HAP-1 (cell line): ENCODE measurements around the gene REL.
A peak's percentile ranks its signal among the peaks of the same experiment; 100 is the strongest.

Experiments used
- DNase-seq, 2 experiments: peaks; one replicate each; pipeline ENCODE4 v3.0.0-alpha.2; 2016 to 2020; ENCODE audit warnings: low spot score in 2 of 2
- H3K27me3 ChIP-seq: fragments of 250-450 bp; sonication (Bioruptor Pico); 2 replicates; pipeline ENCODE4 v1.5.1; 2020; ENCODE audit warnings: low read depth, mild to moderate bottlenecking, moderate library complexity
- H3K36me3 ChIP-seq: fragments of 250-450 bp; sonication (Bioruptor Pico); replicated peaks from 2 replicates; pipeline ENCODE4 v1.5.1; 2020; ENCODE audit warnings: mild to moderate bottlenecking
- H3K4me1 ChIP-seq: fragments of 250-450 bp; sonication (Bioruptor Pico); 2 replicates; pipeline ENCODE4 v1.5.1; 2020; ENCODE audit warnings: mild to moderate bottlenecking
- H3K4me3 ChIP-seq: fragments of 250-450 bp; sonication (Bioruptor Pico); 2 replicates; pipeline ENCODE4 v1.5.1; 2020; ENCODE audit warnings: mild to moderate bottlenecking, moderate library complexity
- H3K9me3 ChIP-seq: fragments of 250-450 bp; sonication (Bioruptor Pico); 2 replicates; pipeline ENCODE4 v1.5.1; 2020; ENCODE audit warnings: mild to moderate bottlenecking, moderate library complexity
- in situ Hi-C: fragments of 300-500 bp; cut with MboI; formaldehyde crosslinking; loops from 3 replicates; pipeline ENCODE4 v1.14.3; 2020; ENCODE audit warnings: low sequenced_read_pairs, inconsistent platforms, mixed read lengths

The REL gene

DNA sequence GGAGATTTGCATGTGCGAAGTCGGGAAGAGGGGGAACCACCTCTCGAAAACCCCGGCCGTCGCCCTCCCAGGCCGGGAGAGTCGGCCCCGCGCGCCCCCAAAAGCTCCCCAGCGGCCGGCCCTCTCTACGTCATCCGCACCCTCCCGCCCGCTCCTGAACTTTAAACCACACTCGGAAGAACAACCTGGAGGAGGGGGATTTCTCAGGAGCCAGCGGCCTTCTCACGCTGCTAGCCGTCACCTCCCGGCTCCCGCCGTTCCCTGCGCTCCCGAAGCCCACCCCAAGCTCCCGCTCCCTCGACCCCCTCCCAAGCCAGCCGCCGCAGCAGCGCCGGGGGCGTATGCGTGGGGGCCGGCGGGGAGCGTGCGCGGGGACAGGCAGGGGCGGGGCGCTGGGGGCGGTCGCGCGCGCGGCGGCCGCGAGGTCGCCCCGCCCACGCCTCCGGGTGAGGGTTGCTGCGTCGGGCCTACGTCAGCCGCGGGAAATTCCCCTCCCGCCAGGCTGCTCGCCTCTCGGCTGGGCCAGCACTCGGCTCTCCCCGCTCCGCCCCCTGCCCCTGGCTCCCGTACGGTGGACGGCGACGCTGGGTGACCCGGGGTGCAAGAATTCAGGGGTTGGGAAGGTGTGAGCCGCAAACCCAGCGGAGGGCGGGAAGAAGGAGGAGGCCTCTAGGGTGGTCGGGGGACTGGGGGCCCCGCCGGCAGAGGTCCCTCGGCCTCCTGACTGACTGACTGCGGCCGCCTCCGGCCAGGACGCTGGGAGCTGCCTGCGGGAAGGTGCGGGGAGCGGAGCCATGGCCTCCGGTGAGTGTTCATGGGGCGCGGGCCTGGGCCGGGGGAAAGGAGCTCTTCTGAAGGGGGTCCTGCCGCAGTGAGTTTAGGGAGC, at the start of gene REL:
Gene REL, plus strand, starts transcription at position 528 of the 886 bp plus-strand sequence. Its CDS starts 267 bp downstream, at position 795.
- peak within 1 kb of the TSS; percentile 90 for H3K4me3 ChIP-seq

DNA sequence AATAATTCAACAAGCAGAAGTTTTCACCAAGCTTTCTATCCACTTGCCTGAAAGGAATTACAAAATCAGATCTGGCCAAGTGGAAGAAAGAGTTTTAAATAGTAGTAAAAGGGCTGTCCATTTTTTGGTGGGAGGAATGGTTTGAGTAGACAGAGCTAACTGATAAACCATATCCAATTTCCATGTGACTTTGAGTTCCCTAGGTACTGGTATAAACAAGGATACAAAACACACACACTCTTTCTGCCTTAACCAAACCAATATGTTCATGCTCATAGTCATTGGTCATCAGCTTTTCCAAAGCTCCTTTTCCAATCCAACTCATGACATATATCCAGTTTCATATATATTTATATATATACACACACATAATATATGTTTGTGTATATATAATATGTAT, 49.5 kb upstream of the REL start:
- no peak for DNase-seq
- H3K36me3 ChIP-seq: no peaks in the 10 kb centered on the region
- H3K4me1 ChIP-seq: no peaks in the 10 kb centered on the region
- H3K9me3 ChIP-seq: no peaks in the 10 kb centered on the region
- in situ Hi-C loops: no loop called here
- no peaks in the 10 kb centered on the region for H3K27me3 ChIP-seq
- H3K4me3 ChIP-seq: no peak overlapping the region

More for the DNA sequence above, at the start of gene REL:
- Histone ChIP-seq H3K36me3 (no peaks in the 10 kb centered on the region), H3K9me3 (no peaks in the 10 kb centered on the region), H3K27me3 (no peaks in the 10 kb centered on the region), H3K4me1 (peaks cover 30% of the 10 kb centered on the region)
- peak; percentile 82 to 94 for DNase-seq
- in situ Hi-C loops: no loop called here

DNA sequence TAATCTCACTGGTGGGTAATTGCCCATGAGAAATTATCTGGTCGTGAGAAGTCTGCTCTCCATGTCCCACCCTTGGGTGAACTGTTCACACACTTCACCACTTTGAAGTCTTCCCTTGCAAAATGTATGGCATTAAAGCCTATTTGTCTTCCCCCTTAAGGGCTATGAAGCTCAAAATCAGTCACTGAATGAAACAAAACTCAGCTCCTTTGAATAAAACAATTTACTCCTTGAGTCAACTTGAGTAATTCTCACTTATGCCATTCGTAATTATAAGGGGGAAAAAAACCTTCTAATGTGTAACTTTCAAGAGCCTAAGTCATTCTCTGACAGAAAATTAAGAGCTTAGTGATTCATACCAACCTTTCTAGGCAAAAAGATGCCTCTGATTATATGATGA, 48.8 kb upstream of the REL start:
- Histone ChIP-seq H3K27me3 (no peaks in the 10 kb centered on the region), H3K36me3 (no peaks in the 10 kb centered on the region), H3K4me1 (peaks cover 1% of the 10 kb centered on the region), H3K4me3 (no peak overlapping the region), H3K9me3 (no peaks in the 10 kb centered on the region)
- in situ Hi-C loops: no loop called here
- no peak for DNase-seq

DNA sequence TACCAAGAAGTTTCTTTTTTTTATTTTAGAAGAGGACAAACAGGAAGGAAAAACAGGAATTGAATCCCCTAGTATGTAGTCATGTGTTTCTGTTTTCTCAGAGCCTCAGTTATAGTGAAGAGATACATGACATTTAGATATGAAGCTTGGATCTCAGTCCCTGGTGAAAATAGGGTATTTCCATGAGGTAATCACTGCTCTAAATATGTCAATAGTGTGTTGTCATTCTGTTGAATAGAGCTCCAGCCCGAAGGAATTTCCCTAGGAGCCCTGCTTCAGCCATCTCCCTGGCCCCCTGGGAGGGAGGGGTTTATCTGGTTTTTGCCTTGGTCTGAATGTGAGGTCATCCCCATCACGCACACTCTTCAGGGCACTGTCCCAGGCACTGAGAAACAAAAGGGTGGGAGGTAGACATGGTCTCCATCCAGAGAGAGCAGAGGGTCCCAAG, 47.1 kb upstream of the REL start:
- H3K4me3 ChIP-seq: no peak overlapping the region
- no peaks in the 10 kb centered on the region for H3K9me3 ChIP-seq
- in situ Hi-C loops: no loop called here
- no peaks in the 10 kb centered on the region for H3K27me3 ChIP-seq
- no peak for DNase-seq
- no peaks in the 10 kb centered on the region for H3K36me3 ChIP-seq
- H3K4me1 ChIP-seq: peaks cover 10% of the 10 kb centered on the region

DNA sequence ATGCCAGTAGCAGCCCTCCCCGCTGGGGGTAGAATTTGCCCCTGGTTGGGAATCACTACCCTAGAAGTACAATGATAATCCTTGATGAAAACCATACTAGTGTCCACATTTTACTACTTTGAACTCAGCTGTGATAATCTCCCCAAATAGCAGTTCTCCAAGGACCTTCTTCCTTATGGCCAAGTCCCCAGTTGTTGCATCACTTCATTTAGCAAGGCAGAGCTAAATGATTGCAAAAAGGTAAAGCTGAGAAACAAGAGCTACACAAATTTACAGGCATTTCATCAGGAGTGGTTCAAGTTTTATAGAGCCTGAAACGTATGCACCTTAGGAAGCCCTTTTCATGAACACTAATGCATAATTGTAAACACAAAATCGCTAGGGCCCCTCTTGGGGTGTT, 44.9 kb upstream of the REL start:
- no peak for DNase-seq
- no peaks in the 10 kb centered on the region for H3K27me3 ChIP-seq
- no peaks in the 10 kb centered on the region for H3K9me3 ChIP-seq
- H3K4me3 ChIP-seq: no peak overlapping the region
- peaks cover 17% of the 10 kb centered on the region for H3K4me1 ChIP-seq
- in situ Hi-C loops: no loop called here
- H3K36me3 ChIP-seq: no peaks in the 10 kb centered on the region

DNA sequence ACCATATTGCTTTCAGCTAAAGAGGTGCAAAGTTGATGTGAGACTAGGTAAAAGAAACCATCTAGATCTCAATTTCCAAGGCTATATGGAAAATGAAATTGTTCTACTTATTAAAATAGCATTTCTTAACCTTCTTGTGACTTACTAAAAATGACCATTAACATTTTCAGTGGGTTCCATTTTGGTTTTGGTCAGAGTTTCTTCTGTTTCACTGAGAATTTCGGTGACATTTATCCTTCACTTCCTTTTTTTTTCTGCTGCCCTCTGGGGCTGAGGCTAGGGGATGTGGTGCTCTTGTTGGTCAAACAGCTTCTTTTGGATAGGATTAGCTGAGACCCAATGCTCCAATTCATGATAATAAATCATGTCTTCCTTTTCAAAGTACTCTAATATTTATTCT, 44.3 kb upstream of the REL start:
- no peaks in the 10 kb centered on the region for H3K27me3 ChIP-seq
- no peak for DNase-seq

DNA sequence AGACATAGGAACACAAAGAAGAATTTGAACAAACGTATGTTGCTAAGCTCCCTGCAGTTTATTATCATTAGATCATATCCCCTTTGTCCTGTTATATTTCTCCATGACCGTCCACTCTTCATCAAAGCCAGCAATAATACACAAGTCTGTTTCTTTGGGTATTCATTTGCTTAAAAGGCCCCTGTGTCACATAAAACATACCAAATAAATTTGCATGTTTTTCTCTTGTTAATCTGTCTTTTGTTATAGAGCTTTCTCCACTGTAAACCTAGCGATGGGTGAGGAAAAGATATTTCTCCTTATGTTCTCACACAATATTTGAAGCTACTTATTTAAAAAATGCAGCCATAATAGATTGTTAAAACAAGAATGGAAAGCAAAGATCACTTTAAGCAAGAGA, 42.9 kb upstream of the REL start:
- in situ Hi-C loops: no loop called here
- no peaks in the 10 kb centered on the region for H3K9me3 ChIP-seq
- no peaks in the 10 kb centered on the region for H3K36me3 ChIP-seq
- H3K4me3 ChIP-seq: no peak overlapping the region
- DNase-seq: peak in 1 of 2 experiments; percentile 99
- peaks cover 17% of the 10 kb centered on the region for H3K4me1 ChIP-seq
- H3K27me3 ChIP-seq: no peaks in the 10 kb centered on the region

More for the DNA sequence above, 44.3 kb upstream of the REL start:
- H3K4me3 ChIP-seq: no peak overlapping the region
- no peaks in the 10 kb centered on the region for H3K36me3 ChIP-seq
- in situ Hi-C loops: no loop called here
- H3K9me3 ChIP-seq: no peaks in the 10 kb centered on the region
- peaks cover 17% of the 10 kb centered on the region for H3K4me1 ChIP-seq

DNA sequence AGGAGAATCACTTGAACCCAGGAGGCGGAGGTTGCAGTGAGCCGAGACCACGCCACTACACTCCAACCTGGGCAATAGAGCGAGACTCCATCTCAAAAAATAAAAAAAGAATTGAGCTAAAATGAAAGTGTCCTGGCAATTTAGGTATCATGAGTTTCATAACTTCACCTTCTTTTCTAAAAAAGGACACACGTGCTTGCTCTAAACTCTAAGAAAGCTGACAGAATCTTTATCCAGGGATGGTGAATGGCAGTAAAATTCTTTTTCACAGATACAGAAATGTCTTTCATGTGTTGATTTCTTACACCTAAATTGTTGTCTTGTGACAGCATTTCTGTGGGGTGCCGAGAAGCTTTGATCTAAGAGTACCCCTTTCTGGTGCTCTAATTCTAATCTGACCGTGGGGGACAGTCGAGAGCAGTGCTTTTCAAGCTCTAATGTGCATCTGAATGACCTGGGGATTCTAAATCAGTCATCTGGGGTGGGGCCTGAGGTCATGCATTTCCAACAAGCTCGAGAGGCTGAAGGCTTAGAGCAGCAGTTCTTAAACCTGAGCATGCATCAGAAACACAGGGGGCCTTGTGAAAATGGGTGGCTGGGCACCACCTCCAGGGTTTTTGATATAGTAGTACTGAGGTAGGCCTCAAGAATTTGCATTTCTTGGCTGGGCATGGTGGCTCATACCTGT, 42.1 kb upstream of the REL start:
- peak; percentile 81 to 91 for DNase-seq
- no peak overlapping the region for H3K4me3 ChIP-seq
- H3K27me3 ChIP-seq: no peaks in the 10 kb centered on the region
- peaks cover 17% of the 10 kb centered on the region for H3K4me1 ChIP-seq
- H3K36me3 ChIP-seq: no peaks in the 10 kb centered on the region
- in situ Hi-C loops: no loop called here
- H3K9me3 ChIP-seq: no peaks in the 10 kb centered on the region

DNA sequence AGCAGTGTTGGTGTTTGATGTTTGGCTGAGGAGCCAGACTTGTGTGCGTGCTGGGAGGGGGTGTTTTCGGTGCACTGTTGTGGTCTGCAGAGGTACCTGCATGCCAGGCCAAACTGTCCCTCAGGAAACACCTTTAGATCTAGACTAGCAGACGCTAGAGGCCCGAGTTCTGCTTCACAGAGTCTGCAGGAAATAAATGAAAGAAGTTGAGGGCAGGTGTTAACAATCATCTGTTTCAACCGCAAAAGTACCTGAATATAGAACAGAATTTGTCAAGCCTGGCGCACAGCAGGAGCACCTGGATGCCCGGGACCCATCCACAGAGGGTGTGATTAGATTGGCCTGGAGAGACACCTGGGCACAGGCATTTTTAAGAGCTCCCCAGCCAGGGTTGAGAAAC, 40.5 kb upstream of the REL start:
- Histone ChIP-seq H3K4me3 (no peak overlapping the region), H3K4me1 (peaks cover 17% of the 10 kb centered on the region), H3K36me3 (no peaks in the 10 kb centered on the region), H3K27me3 (no peaks in the 10 kb centered on the region), H3K9me3 (no peaks in the 10 kb centered on the region)
- no peak for DNase-seq
- in situ Hi-C loops: no loop called here

DNA sequence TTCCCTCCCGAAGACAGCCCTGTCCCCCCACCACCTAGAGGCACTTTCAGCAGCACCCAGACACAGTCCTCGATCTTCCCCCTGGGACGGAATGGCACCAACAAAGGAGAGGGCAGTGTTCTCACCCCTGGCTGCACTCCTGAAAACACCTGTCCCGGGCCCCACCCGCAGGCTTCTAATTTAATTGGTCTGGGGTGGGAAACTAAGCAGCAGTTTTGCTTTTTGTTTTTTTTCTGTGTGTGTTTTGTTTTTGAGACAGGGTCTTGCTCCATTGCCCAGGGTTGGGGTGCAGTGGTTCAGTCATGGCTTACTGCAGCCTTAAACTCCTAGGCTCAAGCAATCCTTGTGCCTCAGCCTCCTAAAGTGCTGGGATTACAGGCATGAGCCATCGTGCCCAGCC, 38.4 kb upstream of the REL start:
- Histone ChIP-seq H3K4me3 (no peak overlapping the region), H3K4me1 (peaks cover 12% of the 10 kb centered on the region), H3K9me3 (no peaks in the 10 kb centered on the region), H3K36me3 (no peaks in the 10 kb centered on the region), H3K27me3 (no peaks in the 10 kb centered on the region)
- in situ Hi-C loops: no loop called here
- no peak for DNase-seq

DNA sequence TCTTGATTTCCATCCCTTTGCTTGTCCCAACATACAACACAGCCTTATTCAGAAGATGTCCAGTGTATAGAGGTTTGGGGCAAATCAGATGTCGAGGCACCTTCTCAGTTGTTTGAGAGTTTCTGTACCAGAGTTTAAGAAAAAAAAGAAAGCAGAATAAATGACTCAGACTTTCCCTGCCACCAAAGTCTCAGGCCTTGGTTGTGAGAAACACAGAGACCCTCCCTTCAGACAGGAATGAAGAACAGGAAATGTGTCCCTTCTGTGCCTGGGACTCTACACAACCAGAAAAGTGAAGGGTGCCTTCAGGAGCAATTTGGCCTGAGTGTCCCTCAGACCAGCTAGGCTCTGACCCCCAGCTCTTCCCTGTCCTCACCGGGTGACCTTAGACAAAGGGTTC, 37.3 kb upstream of the REL start:
- Histone ChIP-seq H3K9me3 (no peaks in the 10 kb centered on the region), H3K4me1 (peaks cover 8% of the 10 kb centered on the region), H3K4me3 (no peak overlapping the region), H3K36me3 (no peaks in the 10 kb centered on the region), H3K27me3 (no peaks in the 10 kb centered on the region)
- in situ Hi-C loops: no loop called here
- DNase-seq: no peak

DNA sequence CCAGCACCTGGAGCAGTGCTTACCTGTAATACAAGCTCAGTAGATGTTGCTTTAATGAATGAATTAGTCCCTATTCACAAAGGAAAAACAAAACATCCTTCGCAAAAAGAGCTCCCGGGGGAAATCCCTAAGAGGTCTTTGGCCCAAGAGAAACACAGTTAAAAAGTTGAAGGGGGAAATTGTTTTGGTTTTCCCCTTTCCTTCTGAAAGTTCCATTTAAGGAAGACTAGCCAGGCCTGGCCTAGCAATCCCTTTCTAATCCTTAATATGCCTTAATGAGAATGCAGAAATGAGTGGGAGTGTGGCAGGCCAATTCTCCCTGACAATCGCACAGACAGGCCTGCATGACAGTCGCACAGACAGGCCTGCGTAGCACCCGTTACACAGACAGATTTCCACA, 33.5 kb upstream of the REL start:
- in situ Hi-C loops: no loop called here
- Histone ChIP-seq H3K27me3 (no peaks in the 10 kb centered on the region), H3K4me3 (no peak overlapping the region), H3K4me1 (no peaks in the 10 kb centered on the region), H3K36me3 (no peaks in the 10 kb centered on the region), H3K9me3 (no peaks in the 10 kb centered on the region)
- no peak for DNase-seq

DNA sequence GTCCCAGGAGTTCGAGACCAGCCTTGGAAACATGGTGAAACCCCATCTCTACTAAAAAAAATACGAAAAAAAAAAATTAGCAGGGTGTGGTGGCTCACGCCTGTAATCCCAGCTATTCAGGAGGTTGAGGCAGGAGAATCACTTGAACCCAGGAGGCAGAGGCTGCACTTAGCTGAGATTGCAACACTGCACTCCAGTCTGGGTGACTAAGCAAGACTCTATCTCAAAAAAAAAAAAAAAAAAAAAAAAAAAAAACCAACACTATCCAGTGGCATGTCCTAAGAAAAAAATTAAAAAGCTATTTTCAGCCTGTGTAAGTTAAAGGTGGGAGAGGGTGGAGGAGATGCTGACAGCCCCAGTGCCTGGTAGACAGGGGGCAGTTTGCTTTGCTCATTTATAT, 32.2 kb upstream of the REL start:
- H3K4me3 ChIP-seq: no peak overlapping the region
- no peaks in the 10 kb centered on the region for H3K4me1 ChIP-seq
- in situ Hi-C loops: no loop called here
- no peaks in the 10 kb centered on the region for H3K9me3 ChIP-seq
- H3K27me3 ChIP-seq: no peaks in the 10 kb centered on the region
- DNase-seq: no peak
- H3K36me3 ChIP-seq: no peaks in the 10 kb centered on the region

DNA sequence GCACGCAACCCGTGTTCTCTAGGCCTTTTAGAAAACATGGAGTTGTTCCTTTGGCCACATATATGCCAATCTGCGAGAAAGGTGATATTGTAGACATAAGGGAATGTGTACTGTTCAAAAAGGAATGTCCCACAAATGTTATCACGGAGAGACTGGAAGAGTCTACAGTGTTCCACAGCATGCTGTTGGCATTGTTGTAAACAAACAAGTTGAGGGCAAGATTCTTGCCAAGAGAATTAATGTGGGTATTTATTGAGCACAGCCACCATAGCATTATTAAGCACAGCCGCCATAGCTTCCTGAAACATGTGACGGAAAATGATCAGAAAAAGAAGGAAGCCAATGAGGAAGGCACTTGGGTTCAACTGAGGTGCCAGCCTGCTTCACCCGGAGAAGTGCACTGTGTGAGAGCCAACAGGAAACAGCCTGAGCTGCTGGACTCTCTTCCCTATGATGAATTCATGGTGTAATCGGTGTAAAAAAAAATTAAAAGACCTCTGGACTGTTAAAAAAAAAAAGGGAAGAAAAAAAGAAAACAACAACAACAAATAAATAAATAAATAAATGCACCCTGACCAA, 29.0 kb upstream of the REL start:
- Histone ChIP-seq H3K9me3 (no peaks in the 10 kb centered on the region), H3K4me3 (no peak overlapping the region), H3K36me3 (no peaks in the 10 kb centered on the region), H3K4me1 (no peaks in the 10 kb centered on the region), H3K27me3 (no peaks in the 10 kb centered on the region)
- DNase-seq: no peak
- in situ Hi-C loops: no loop called here
